Activated CD4-positive, alpha-beta memory T cell treated with anti-CD3 and anti-CD28 coated beads, Interleukin-2, amount 10 ng/mL, durations not matched to agents 7 days and 5 days (primary cell): ENCODE measurements around the gene MAN2A1. TPM values are rescaled to one million over a fixed set of nuclear protein-coding genes. Genes with fewer than 3 reads are reported as not detected.

Experiments used
- CTCF ChIA-PET: fragments of 350-600 bp; sonication (Branson Sonifier 250); formaldehyde crosslinking; loops from one replicate; lab custom pipeline; 2021; ENCODE audit warnings: antibody characterized with exemption, inconsistent platforms; lab: Charles Lee
- POLR2A ChIA-PET: fragments of 350-600 bp; sonication (Branson Sonifier 250); formaldehyde crosslinking; loops from one replicate; lab custom pipeline; 2021; ENCODE audit warnings: antibody characterized with exemption; lab: Charles Lee
- DNase-seq: peaks from one replicate; pipeline ENCODE4 v3.0.0-alpha.2; 2020
- H3K27ac Mint-ChIP-seq: one replicate; pipeline ENCODE4 v1.8.0; 2021; ENCODE audit warnings: mild to moderate bottlenecking, mixed read lengths
- H3K27me3 Mint-ChIP-seq: one replicate; pipeline ENCODE4 v1.8.0; 2021; ENCODE audit warnings: mixed read lengths
- H3K36me3 Mint-ChIP-seq: one replicate; pipeline ENCODE4 v1.8.0; 2021; ENCODE audit warnings: low read depth, mixed read lengths
- H3K4me1 Mint-ChIP-seq: one replicate; pipeline ENCODE4 v1.8.0; 2021; ENCODE audit warnings: mixed read lengths
- H3K4me3 Mint-ChIP-seq: one replicate; pipeline ENCODE4 v1.8.0; 2021; ENCODE audit warnings: mild to moderate bottlenecking, mixed read lengths
- H3K9me3 Mint-ChIP-seq: one replicate; pipeline ENCODE4 v1.8.0; 2021; ENCODE audit warnings: mixed read lengths
- total RNA-seq, 2 experiments: library from RNA; stranded (reverse); gene quantifications; one replicate each; pipeline ENCODE4 v1.2.3, GENCODE V29; 2021

MAN2A1 gene
- total RNA-seq, 2 experiments from 2014 or later: 32.6 to 33.5 TPM

GRCh38 chr5:109779036-109779735 lies 89.5 kb downstream of the MAN2A1 start:
- Mint-ChIP-seq H3K4me1 (no peaks in the 10 kb centered on the region), H3K36me3 (peaks cover 25% of the 10 kb centered on the region), H3K4me3 (no peak overlapping the region), H3K27ac (no peak overlapping the region), H3K9me3 (no peaks in the 10 kb centered on the region), H3K27me3 (no peaks in the 10 kb centered on the region)
- POLR2A ChIA-PET: no interaction called here
- DNase-seq: no peak
- CTCF ChIA-PET: no interaction called here

GRCh38 chr5:109784687-109785086 lies 95.0 kb downstream of the MAN2A1 start:
- no peak for DNase-seq
- ChIA-PET CTCF (interaction anchor here (0.7 kb wide), 1 partner anchor 9 kb away, joined by 3 read pairs; no protein-coding TSS in a partner anchor), POLR2A (interaction anchor here (1.2 kb wide), 1 partner anchor 15 kb away, joined by 5 read pairs; no protein-coding TSS in a partner anchor)
- Mint-ChIP-seq H3K36me3 (peaks cover 29% of the 10 kb centered on the region), H3K27me3 (no peaks in the 10 kb centered on the region), H3K4me1 (peaks cover 15% of the 10 kb centered on the region), H3K27ac (no peak overlapping the region), H3K4me3 (no peak overlapping the region), H3K9me3 (no peaks in the 10 kb centered on the region)

GRCh38 chr5:109786206-109786855 lies 96.6 kb downstream of the MAN2A1 start:
- Mint-ChIP-seq H3K36me3 (peaks cover 29% of the 10 kb centered on the region), H3K27me3 (no peaks in the 10 kb centered on the region), H3K4me3 (no peak overlapping the region), H3K4me1 (peaks cover 15% of the 10 kb centered on the region), H3K9me3 (no peaks in the 10 kb centered on the region), H3K27ac (no peak overlapping the region)
- CTCF ChIA-PET: no interaction called here
- POLR2A ChIA-PET: no interaction called here
- no peak for DNase-seq

- Mint-ChIP-seq H3K4me3 (no peak overlapping the region), H3K4me1 (peaks cover 15% of the 10 kb centered on the region), H3K27me3 (no peaks in the 10 kb centered on the region), H3K36me3 (peaks cover 42% of the 10 kb centered on the region), H3K27ac (no peak overlapping the region), H3K9me3 (peaks cover 5% of the 10 kb centered on the region)
- POLR2A ChIA-PET: no interaction called here
- CTCF ChIA-PET: no interaction called here
- no peak for DNase-seq
These were observed 98.9 kb downstream of the MAN2A1 start for GRCh38 chr5:109788596-109788995.

GRCh38 chr5:109792613-109793012 lies 102.9 kb downstream of the MAN2A1 start:
- CTCF ChIA-PET: no interaction called here
- H3K4me3 Mint-ChIP-seq: no peak overlapping the region
- H3K36me3 Mint-ChIP-seq: peaks cover 58% of the 10 kb centered on the region
- no peak overlapping the region for H3K27ac Mint-ChIP-seq
- no peak for DNase-seq
- POLR2A ChIA-PET: no interaction called here
- H3K27me3 Mint-ChIP-seq: no peaks in the 10 kb centered on the region
- peaks cover 7% of the 10 kb centered on the region for H3K9me3 Mint-ChIP-seq
- peaks cover 12% of the 10 kb centered on the region for H3K4me1 Mint-ChIP-seq

GRCh38 chr5:109803854-109804253 lies 114.1 kb downstream of the MAN2A1 start:
- Mint-ChIP-seq H3K4me3 (no peak overlapping the region), H3K9me3 (no peaks in the 10 kb centered on the region), H3K27ac (no peak overlapping the region), H3K36me3 (peaks cover 25% of the 10 kb centered on the region), H3K4me1 (no peaks in the 10 kb centered on the region), H3K27me3 (no peaks in the 10 kb centered on the region)
- ChIA-PET CTCF (no interaction called here), POLR2A (no interaction called here)
- DNase-seq: no peak

- ChIA-PET POLR2A (no interaction called here), CTCF (no interaction called here)
- Mint-ChIP-seq H3K4me3 (no peak overlapping the region), H3K9me3 (no peaks in the 10 kb centered on the region), H3K36me3 (peaks cover 33% of the 10 kb centered on the region), H3K27me3 (no peaks in the 10 kb centered on the region), H3K4me1 (no peaks in the 10 kb centered on the region), H3K27ac (no peak overlapping the region)
- DNase-seq: no peak
These were observed 115.7 kb downstream of the MAN2A1 start for GRCh38 chr5:109805472-109805871.

GRCh38 chr5:109805883-109806282 lies 116.2 kb downstream of the MAN2A1 start:
- H3K27ac Mint-ChIP-seq: no peak overlapping the region
- no peaks in the 10 kb centered on the region for H3K9me3 Mint-ChIP-seq
- H3K4me1 Mint-ChIP-seq: no peaks in the 10 kb centered on the region
- ChIA-PET POLR2A (no interaction called here), CTCF (no interaction called here)
- no peak overlapping the region for H3K4me3 Mint-ChIP-seq
- no peak for DNase-seq
- H3K27me3 Mint-ChIP-seq: no peaks in the 10 kb centered on the region
- H3K36me3 Mint-ChIP-seq: peaks cover 36% of the 10 kb centered on the region

- H3K27me3 Mint-ChIP-seq: no peaks in the 10 kb centered on the region
- CTCF ChIA-PET: interaction anchor here (1.5 kb wide), 1 partner anchor 40 kb away, joined by 3 read pairs; no protein-coding TSS in a partner anchor
- POLR2A ChIA-PET: no interaction called here
- peaks cover 42% of the 10 kb centered on the region for H3K36me3 Mint-ChIP-seq
- H3K4me3 Mint-ChIP-seq: no peak overlapping the region
- no peaks in the 10 kb centered on the region for H3K4me1 Mint-ChIP-seq
- no peak overlapping the region for H3K27ac Mint-ChIP-seq
- no peaks in the 10 kb centered on the region for H3K9me3 Mint-ChIP-seq
- no peak for DNase-seq
These were observed 123.0 kb downstream of the MAN2A1 start for GRCh38 chr5:109812698-109813097.

- CTCF ChIA-PET: no interaction called here
- no peaks in the 10 kb centered on the region for H3K4me1 Mint-ChIP-seq
- peaks cover 36% of the 10 kb centered on the region for H3K36me3 Mint-ChIP-seq
- POLR2A ChIA-PET: interaction anchor here (1.0 kb wide), 1 partner anchor 125 kb away, joined by 3 read pairs; no protein-coding TSS in a partner anchor
- no peak for DNase-seq
- no peaks in the 10 kb centered on the region for H3K9me3 Mint-ChIP-seq
- no peak overlapping the region for H3K4me3 Mint-ChIP-seq
- H3K27me3 Mint-ChIP-seq: no peaks in the 10 kb centered on the region
- no peak overlapping the region for H3K27ac Mint-ChIP-seq
These were observed 127.0 kb downstream of the MAN2A1 start for GRCh38 chr5:109816732-109817131.

GRCh38 chr5:109819878-109820277 lies 130.2 kb downstream of the MAN2A1 start:
- no peaks in the 10 kb centered on the region for H3K27me3 Mint-ChIP-seq
- no peak overlapping the region for H3K4me3 Mint-ChIP-seq
- peaks cover 39% of the 10 kb centered on the region for H3K36me3 Mint-ChIP-seq
- POLR2A ChIA-PET: interaction anchor here (1.1 kb wide), 1 partner anchor 131 kb away, joined by 3 read pairs; no protein-coding TSS in a partner anchor
- DNase-seq: no peak
- no peaks in the 10 kb centered on the region for H3K9me3 Mint-ChIP-seq
- CTCF ChIA-PET: no interaction called here
- no peaks in the 10 kb centered on the region for H3K4me1 Mint-ChIP-seq
- H3K27ac Mint-ChIP-seq: no peak overlapping the region

GRCh38 chr5:109823597-109823996 lies 133.9 kb downstream of the MAN2A1 start:
- ChIA-PET CTCF (no interaction called here), POLR2A (no interaction called here)
- Mint-ChIP-seq H3K9me3 (no peaks in the 10 kb centered on the region), H3K4me3 (no peak overlapping the region), H3K27me3 (no peaks in the 10 kb centered on the region), H3K27ac (no peak overlapping the region), H3K36me3 (peaks cover 58% of the 10 kb centered on the region), H3K4me1 (no peaks in the 10 kb centered on the region)
- no peak for DNase-seq

GRCh38 chr5:109825450-109825849 lies 135.7 kb downstream of the MAN2A1 start:
- CTCF ChIA-PET: no interaction called here
- Mint-ChIP-seq H3K4me3 (no peak overlapping the region), H3K4me1 (no peaks in the 10 kb centered on the region), H3K9me3 (peaks cover 3% of the 10 kb centered on the region), H3K27me3 (no peaks in the 10 kb centered on the region), H3K36me3 (peaks cover 59% of the 10 kb centered on the region), H3K27ac (no peak overlapping the region)
- no peak for DNase-seq
- POLR2A ChIA-PET: no interaction called here
